ENCODE data around the gene CTCFL.

- TF ChIP-seq CTCF (IDR thresholded peaks at IDR 0.05; ENCODE audit: poor library complexity, severe bottlenecking) (no peak), EZH2 (IDR thresholded peaks at IDR 0.05; ENCODE audit: borderline replicate concordance, insufficient read depth, low read length, poor library complexity, severe bottlenecking) (no peak), EP300 (conservative IDR thresholded peaks at IDR 0.05; ENCODE audit: poor library complexity, severe bottlenecking) (no peak)
- TF ChIP-seq, protein P1, sequence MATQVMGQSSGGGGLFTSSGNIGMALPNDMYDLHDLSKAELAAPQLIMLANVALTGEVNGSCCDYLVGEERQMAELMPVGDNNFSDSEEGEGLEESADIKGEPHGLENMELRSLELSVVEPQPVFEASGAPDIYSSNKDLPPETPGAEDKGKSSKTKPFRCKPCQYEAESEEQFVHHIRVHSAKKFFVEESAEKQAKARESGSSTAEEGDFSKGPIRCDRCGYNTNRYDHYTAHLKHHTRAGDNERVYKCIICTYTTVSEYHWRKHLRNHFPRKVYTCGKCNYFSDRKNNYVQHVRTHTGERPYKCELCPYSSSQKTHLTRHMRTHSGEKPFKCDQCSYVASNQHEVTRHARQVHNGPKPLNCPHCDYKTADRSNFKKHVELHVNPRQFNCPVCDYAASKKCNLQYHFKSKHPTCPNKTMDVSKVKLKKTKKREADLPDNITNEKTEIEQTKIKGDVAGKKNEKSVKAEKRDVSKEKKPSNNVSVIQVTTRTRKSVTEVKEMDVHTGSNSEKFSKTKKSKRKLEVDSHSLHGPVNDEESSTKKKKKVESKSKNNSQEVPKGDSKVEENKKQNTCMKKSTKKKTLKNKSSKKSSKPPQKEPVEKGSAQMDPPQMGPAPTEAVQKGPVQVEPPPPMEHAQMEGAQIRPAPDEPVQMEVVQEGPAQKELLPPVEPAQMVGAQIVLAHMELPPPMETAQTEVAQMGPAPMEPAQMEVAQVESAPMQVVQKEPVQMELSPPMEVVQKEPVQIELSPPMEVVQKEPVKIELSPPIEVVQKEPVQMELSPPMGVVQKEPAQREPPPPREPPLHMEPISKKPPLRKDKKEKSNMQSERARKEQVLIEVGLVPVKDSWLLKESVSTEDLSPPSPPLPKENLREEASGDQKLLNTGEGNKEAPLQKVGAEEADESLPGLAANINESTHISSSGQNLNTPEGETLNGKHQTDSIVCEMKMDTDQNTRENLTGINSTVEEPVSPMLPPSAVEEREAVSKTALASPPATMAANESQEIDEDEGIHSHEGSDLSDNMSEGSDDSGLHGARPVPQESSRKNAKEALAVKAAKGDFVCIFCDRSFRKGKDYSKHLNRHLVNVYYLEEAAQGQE (IDR thresholded peaks at IDR 0.05; ENCODE audit: borderline replicate concordance): no peak
Measured at GRCh38 chr20:57495978-57496377, 29.0 kb downstream of the CTCFL start.

All from neural cell (in vitro differentiated cells).